ENCODE data around the gene C1orf53. TPM values are rescaled to one million over a fixed set of nuclear protein-coding genes. Genes with fewer than 3 reads are reported as not detected.

The C1orf53 gene
- total and polyA plus RNA-seq, 2 experiments from 2014 or later = 2.7 to 3.8 TPM

- H3K27ac Mint-ChIP-seq = no peak overlapping the region
- peaks cover 79% of the 10 kb centered on the region for H3K4me1 ChIP-seq (ENCODE audit: insufficient read depth)
- peaks cover 20% of the 10 kb centered on the region for H4K20me1 ChIP-seq (replicated peaks; ENCODE audit: insufficient read depth)
- no peak overlapping the region for H3K4me3 ChIP-seq
- no peaks in the 10 kb centered on the region for H3K79me2 ChIP-seq (replicated peaks; ENCODE audit: insufficient read depth)
- no peak overlapping the region; the same call in 2 of the 3 replicates for H3K4me3 Mint-ChIP-seq
- H3K9me3 Mint-ChIP-seq = peaks cover 5% of the 10 kb centered on the region; the same call in 2 of the 3 replicates
- no peaks in the 10 kb centered on the region for H3K36me3 Mint-ChIP-seq (ENCODE audit: low read depth)
- H3K27me3 Mint-ChIP-seq (ENCODE audit: insufficient read depth, low read depth, poor library complexity) = peaks cover 100% of the 10 kb centered on the region
- DNase-seq (ENCODE audit: low spot score) = no peak
- no peak for ATAC-seq
- H3K27me3 ChIP-seq (ENCODE audit: insufficient read depth) = peaks cover 100% of the 10 kb centered on the region
- peak overlapping the region; percentile 92; the same call in 1 of the 2 replicates for H3K4me2 ChIP-seq
- no peaks in the 10 kb centered on the region for H3K9me2 ChIP-seq (ENCODE audit: insufficient read depth)
- H3F3A ChIP-seq (replicated peaks; ENCODE audit: low read depth) = peaks cover 45% of the 10 kb centered on the region
- H2AFZ ChIP-seq = no peak overlapping the region
- no peaks in the 10 kb centered on the region for H3K36me3 ChIP-seq (ENCODE audit: insufficient read depth)
- H3K4me1 Mint-ChIP-seq = peaks cover 48% of the 10 kb centered on the region
- H3K27ac ChIP-seq (ENCODE audit: low read depth) = no peak overlapping the region
- TF ChIP-seq NANOG (IDR thresholded peaks at IDR 0.05; ENCODE audit: borderline replicate concordance) (no peak), EZH2phosphoT487 (IDR thresholded peaks at IDR 0.05; ENCODE audit: unreplicated experiment) (peak; percentile 19)
These were observed 7.0 kb downstream of the C1orf53 start for GRCh38 chr1:197909384-197909783.

- H2AFZ ChIP-seq = 0 out of 2 replicates have a peak overlapping the region, but pooled peaks have one; percentile 36
- DNase-seq (ENCODE audit: low spot score) = peak; percentile 45
- Mint-ChIP-seq H3K4me3 (peak overlapping the region; percentile 72), H3K4me1 (peaks cover 56% of the 10 kb centered on the region), H3K27ac (no peak overlapping the region), H3K9me3 (peaks cover 2% of the 10 kb centered on the region), H3K27me3 (ENCODE audit: insufficient read depth, low read depth, poor library complexity) (peaks cover 100% of the 10 kb centered on the region), H3K36me3 (ENCODE audit: low read depth) (no peaks in the 10 kb centered on the region)
- peaks cover 84% of the 10 kb centered on the region for H3K4me1 ChIP-seq (ENCODE audit: insufficient read depth)
- H3K27ac ChIP-seq (ENCODE audit: low read depth) = no peak overlapping the region
- no peak for ATAC-seq
- no peaks in the 10 kb centered on the region for H3K36me3 ChIP-seq (ENCODE audit: insufficient read depth)
- TF ChIP-seq EZH2 (IDR thresholded peaks at IDR 0.05; ENCODE audit: low read depth, unreplicated experiment) (peak; percentile 100), JUNB (IDR thresholded peaks at IDR 0.05; ENCODE audit: unreplicated experiment) (no peak), EZH2phosphoT487 (IDR thresholded peaks at IDR 0.05; ENCODE audit: unreplicated experiment) (peak; percentile 98), CREB1 (CRISPR knock-in tag; IDR thresholded peaks at IDR 0.05; ENCODE audit: low read depth) (no peak)
- peaks cover 21% of the 10 kb centered on the region for H4K20me1 ChIP-seq (replicated peaks; ENCODE audit: insufficient read depth)
- H3K4me3 ChIP-seq = peak overlapping the region; percentile 60
- H3K27me3 ChIP-seq (ENCODE audit: insufficient read depth) = peaks cover 100% of the 10 kb centered on the region
- no peaks in the 10 kb centered on the region for H3K79me2 ChIP-seq (replicated peaks; ENCODE audit: insufficient read depth)
- H3K4me2 ChIP-seq = peak overlapping the region; percentile 92
- no peaks in the 10 kb centered on the region for H3K9me2 ChIP-seq (ENCODE audit: insufficient read depth)
- peaks cover 47% of the 10 kb centered on the region for H3F3A ChIP-seq (replicated peaks; ENCODE audit: low read depth)
These were observed 7.9 kb downstream of the C1orf53 start for GRCh38 chr1:197910120-197910991.

- peak; percentile 75 for DNase-seq (ENCODE audit: low spot score)
- H3K27ac ChIP-seq (ENCODE audit: low read depth) = no peak overlapping the region
- peak overlapping the region; percentile 60 for H3K4me3 ChIP-seq
- peaks cover 84% of the 10 kb centered on the region for H3K4me1 ChIP-seq (ENCODE audit: insufficient read depth)
- Mint-ChIP-seq H3K27me3 (ENCODE audit: insufficient read depth, low read depth, poor library complexity) (peaks cover 100% of the 10 kb centered on the region), H3K4me1 (peaks cover 65% of the 10 kb centered on the region), H3K36me3 (ENCODE audit: low read depth) (no peaks in the 10 kb centered on the region), H3K27ac (no peak overlapping the region), H3K4me3 (peak overlapping the region; percentile 72), H3K9me3 (peaks cover 2% of the 10 kb centered on the region)
- peaks cover 100% of the 10 kb centered on the region for H3K27me3 ChIP-seq (ENCODE audit: insufficient read depth)
- H3K4me2 ChIP-seq = peak overlapping the region; percentile 92
- peak; percentile 37 for ATAC-seq
- peak overlapping the region; percentile 81 for H2AFZ ChIP-seq
- peaks cover 23% of the 10 kb centered on the region for H4K20me1 ChIP-seq (replicated peaks; ENCODE audit: insufficient read depth)
- H3F3A ChIP-seq (replicated peaks; ENCODE audit: low read depth) = peaks cover 48% of the 10 kb centered on the region
- H3K9me2 ChIP-seq (ENCODE audit: insufficient read depth) = no peaks in the 10 kb centered on the region
- H3K79me2 ChIP-seq (replicated peaks; ENCODE audit: insufficient read depth) = no peaks in the 10 kb centered on the region
- H3K36me3 ChIP-seq (ENCODE audit: insufficient read depth) = no peaks in the 10 kb centered on the region
- TF ChIP-seq NANOG (IDR thresholded peaks at IDR 0.05; ENCODE audit: borderline replicate concordance) (no peak), REST (IDR thresholded peaks at IDR 0.05; ENCODE audit: unreplicated experiment) (no peak), STAT1 (IDR thresholded peaks at IDR 0.05; ENCODE audit: unreplicated experiment) (no peak), ETS1 (IDR thresholded peaks at IDR 0.05) (no peak), EZH2phosphoT487 (IDR thresholded peaks at IDR 0.05; ENCODE audit: unreplicated experiment) (peak; percentile 93)
These were observed 8.9 kb downstream of the C1orf53 start for GRCh38 chr1:197911111-197911856.
